ENCODE results near the gene CCDC187.

Gene CCDC187

GRCh38 chr9:136308006-136308701 is 4.3 kb upstream of the CCDC187 start:
- TF ChIP-seq, protein P1, sequence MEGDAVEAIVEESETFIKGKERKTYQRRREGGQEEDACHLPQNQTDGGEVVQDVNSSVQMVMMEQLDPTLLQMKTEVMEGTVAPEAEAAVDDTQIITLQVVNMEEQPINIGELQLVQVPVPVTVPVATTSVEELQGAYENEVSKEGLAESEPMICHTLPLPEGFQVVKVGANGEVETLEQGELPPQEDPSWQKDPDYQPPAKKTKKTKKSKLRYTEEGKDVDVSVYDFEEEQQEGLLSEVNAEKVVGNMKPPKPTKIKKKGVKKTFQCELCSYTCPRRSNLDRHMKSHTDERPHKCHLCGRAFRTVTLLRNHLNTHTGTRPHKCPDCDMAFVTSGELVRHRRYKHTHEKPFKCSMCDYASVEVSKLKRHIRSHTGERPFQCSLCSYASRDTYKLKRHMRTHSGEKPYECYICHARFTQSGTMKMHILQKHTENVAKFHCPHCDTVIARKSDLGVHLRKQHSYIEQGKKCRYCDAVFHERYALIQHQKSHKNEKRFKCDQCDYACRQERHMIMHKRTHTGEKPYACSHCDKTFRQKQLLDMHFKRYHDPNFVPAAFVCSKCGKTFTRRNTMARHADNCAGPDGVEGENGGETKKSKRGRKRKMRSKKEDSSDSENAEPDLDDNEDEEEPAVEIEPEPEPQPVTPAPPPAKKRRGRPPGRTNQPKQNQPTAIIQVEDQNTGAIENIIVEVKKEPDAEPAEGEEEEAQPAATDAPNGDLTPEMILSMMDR (IDR thresholded peaks at IDR 0.05; ENCODE audit: low read depth, low read length, missing control alignments): no peak
- no peak for DNase-seq (ENCODE audit: extremely low read depth, low read depth)
- no peak overlapping the region for H3K4me3 ChIP-seq (replicated peaks; ENCODE audit: low read depth, low read length)

- DNase-seq (ENCODE audit: extremely low read depth, low read depth): no peak
- TF ChIP-seq, protein P1 (IDR thresholded peaks at IDR 0.05; ENCODE audit: low read depth, low read length, missing control alignments): no peak
These were observed 3.4 kb upstream of the CCDC187 start for GRCh38 chr9:136307215-136307750.

DNA sequence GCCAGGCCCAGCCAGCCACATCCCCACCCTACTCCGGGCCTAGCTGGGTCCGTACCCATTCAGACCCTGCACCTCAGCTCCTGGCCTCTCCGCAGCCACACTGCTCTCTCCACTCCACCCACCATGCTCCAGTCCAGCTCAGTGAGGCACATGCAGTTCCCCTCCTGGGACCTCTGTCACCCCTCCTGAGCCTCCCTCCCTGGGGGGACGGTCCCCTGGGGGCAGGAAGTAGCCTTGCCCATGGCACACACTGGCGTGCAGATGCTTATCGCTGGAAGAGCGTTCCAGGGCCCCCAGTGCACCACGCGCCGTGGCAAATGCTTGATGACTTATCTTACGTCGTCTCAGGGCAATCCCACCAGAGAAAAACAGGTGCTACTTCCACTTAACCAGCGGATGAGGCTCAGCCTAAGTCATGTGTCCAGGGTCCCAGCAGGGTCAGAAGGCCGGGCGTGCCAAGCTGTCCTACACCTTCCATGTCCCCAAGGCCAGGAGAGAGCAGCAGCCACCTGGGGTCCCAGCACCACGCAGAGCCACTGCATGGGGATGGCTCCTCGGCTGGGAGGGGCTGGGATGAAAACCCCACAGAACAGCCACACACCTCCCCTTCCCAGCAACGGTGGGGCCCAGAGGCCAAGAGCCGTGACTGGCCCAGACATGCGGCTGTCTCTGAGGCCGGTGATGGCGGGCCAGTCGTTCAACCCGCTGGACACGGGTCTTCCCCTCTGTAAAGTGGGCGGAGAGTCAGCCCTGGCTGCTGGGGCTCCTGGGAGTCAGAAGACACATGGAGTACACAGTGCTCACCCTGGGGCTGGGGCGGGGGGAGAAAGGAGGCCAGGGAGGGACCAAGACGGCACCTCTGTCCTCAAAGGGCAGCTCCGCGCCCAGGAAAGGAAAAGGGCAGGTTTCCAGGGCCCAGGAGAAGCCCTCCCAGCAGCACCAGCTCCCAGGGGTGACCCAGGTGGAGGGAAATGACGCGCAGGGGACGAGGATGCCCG is 2.6 kb upstream of the CCDC187 start:
- no peak for DNase-seq (ENCODE audit: extremely low read depth, low read depth)
- TF ChIP-seq, protein P1 (IDR thresholded peaks at IDR 0.05; ENCODE audit: low read depth, low read length, missing control alignments): no peak
- no peak overlapping the region for H3K4me3 ChIP-seq (replicated peaks; ENCODE audit: low read depth, low read length)

More at GRCh38 chr9:136307215-136307750, 3.4 kb upstream of the CCDC187 start:
- no peak overlapping the region for H3K4me3 ChIP-seq (replicated peaks; ENCODE audit: low read depth, low read length)

GRCh38 chr9:136305804-136306203 is 1.9 kb upstream of the CCDC187 start:
- TF ChIP-seq, protein P1 (IDR thresholded peaks at IDR 0.05; ENCODE audit: low read depth, low read length, missing control alignments): no peak
- no peak for DNase-seq (ENCODE audit: extremely low read depth, low read depth)

DNA sequence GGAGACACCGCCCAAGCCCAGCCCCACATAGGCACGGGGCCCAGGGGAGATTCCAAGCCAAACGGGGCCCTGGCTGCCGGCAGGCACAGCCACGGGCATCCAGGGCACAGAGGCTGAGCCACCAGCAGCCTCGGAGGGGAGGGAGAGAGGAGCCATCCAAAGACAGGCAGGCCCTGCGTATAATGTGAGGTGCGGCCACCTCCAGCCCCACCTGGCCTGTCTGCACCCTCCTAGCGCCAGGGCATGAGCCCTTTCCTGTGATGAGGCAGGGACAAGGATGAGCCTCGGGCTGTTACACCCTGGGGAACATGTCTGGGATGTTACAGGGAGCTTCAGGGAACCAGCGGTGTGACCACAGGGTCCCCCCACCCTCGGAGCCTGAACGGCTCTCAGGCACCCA is 1.1 kb upstream of the CCDC187 start:
- TF ChIP-seq, protein P1 (IDR thresholded peaks at IDR 0.05; ENCODE audit: low read depth, low read length, missing control alignments): no peak
- DNase-seq (ENCODE audit: extremely low read depth, low read depth): no peak
- H3K4me3 ChIP-seq (replicated peaks; ENCODE audit: low read depth, low read length): no peak overlapping the region

More at GRCh38 chr9:136305804-136306203, 1.9 kb upstream of the CCDC187 start:
- H3K4me3 ChIP-seq (replicated peaks; ENCODE audit: low read depth, low read length): no peak overlapping the region

GRCh38 chr9:136304456-136304855 is 562 bp upstream of the CCDC187 start:
- no peak overlapping the region for H3K4me3 ChIP-seq (replicated peaks; ENCODE audit: low read depth, low read length)
- TF ChIP-seq, protein P1 (IDR thresholded peaks at IDR 0.05; ENCODE audit: low read depth, low read length, missing control alignments): no peak
- DNase-seq (ENCODE audit: extremely low read depth, low read depth): no peak

All from HFF-Myc (cell line).